NCI-H446 (cell line): ENCODE results near the gene KRTAP21-3.
A peak's percentile ranks its signal among the peaks of the same experiment; 100 is the strongest.
"Not testable (repeated sequence)": the region's sequence is repeated elsewhere in the genome, so short reads cannot be mapped to it uniquely, and the experiment has no call there.

ENCODE experiments used
- DNase-seq, 2 experiments: peaks; one replicate each; lab custom pipeline; 2025; lab: John Stamatoyannopoulos, UW

KRTAP21-3 gene

GRCh38 chr21:30718239-30718909, at the start of gene KRTAP21-3:
KRTAP21-3 (minus strand) TSS chr21:30718777; CDS start chr21:30718759, 18 bp downstream.
- DNase-seq = no peak

GRCh38 chr21:30760776-30761175, 42.2 kb upstream of the KRTAP21-3 start:
- DNase-seq = no peak

- no peak for DNase-seq
Measured at GRCh38 chr21:30758306-30758705, 39.7 kb upstream of the KRTAP21-3 start.

GRCh38 chr21:30755328-30755727, 36.8 kb upstream of the KRTAP21-3 start, which contains the start of gene KRTAP21-1:
KRTAP21-1 (minus strand) TSS chr21:30755428; CDS start chr21:30755378, 50 bp downstream.
- not testable (repeated sequence) for DNase-seq

GRCh38 chr21:30747159-30747558, 28.6 kb upstream of the KRTAP21-3 start, which contains the start of gene KRTAP21-2:
KRTAP21-2 (minus strand) TSS chr21:30747259; CDS start chr21:30747202, 57 bp downstream.
- no peak for DNase-seq

- no peak for DNase-seq
Measured at GRCh38 chr21:30740462-30740861, 21.9 kb upstream of the KRTAP21-3 start.

- DNase-seq = no peak
Measured at GRCh38 chr21:30733026-30733425, 14.4 kb upstream of the KRTAP21-3 start.

- DNase-seq = no peak
Measured at GRCh38 chr21:30726726-30727125, 8.1 kb upstream of the KRTAP21-3 start.

- DNase-seq = no peak
Measured at GRCh38 chr21:30719401-30719800, 824 bp upstream of the KRTAP21-3 start.

- no peak for DNase-seq
Measured at GRCh38 chr21:30717105-30717504, 1.5 kb downstream of the KRTAP21-3 start.

- DNase-seq = no peak
Measured at GRCh38 chr21:30714946-30715345, 3.6 kb downstream of the KRTAP21-3 start.

GRCh38 chr21:30714456-30714855, 4.1 kb downstream of the KRTAP21-3 start:
- DNase-seq = peak in 1 of 2 experiments; percentile 36

GRCh38 chr21:30713766-30714165, 4.8 kb downstream of the KRTAP21-3 start:
- no peak for DNase-seq

GRCh38 chr21:30710499-30710898, 8.1 kb downstream of the KRTAP21-3 start:
- no peak for DNase-seq

GRCh38 chr21:30707409-30707808, 11.2 kb downstream of the KRTAP21-3 start:
- DNase-seq = no peak

- DNase-seq = no peak
Measured at GRCh38 chr21:30695956-30696355, 22.6 kb downstream of the KRTAP21-3 start.

GRCh38 chr21:30689822-30690221, 28.8 kb downstream of the KRTAP21-3 start:
- no peak for DNase-seq

GRCh38 chr21:30684506-30684905, 34.1 kb downstream of the KRTAP21-3 start:
- no peak for DNase-seq

- DNase-seq = no peak
Measured at GRCh38 chr21:30680586-30680985, 38.0 kb downstream of the KRTAP21-3 start.

- DNase-seq = no peak
Measured at GRCh38 chr21:30676737-30677136, 41.8 kb downstream of the KRTAP21-3 start.

- no peak for DNase-seq
Measured at GRCh38 chr21:30674312-30674711, 44.3 kb downstream of the KRTAP21-3 start.

- DNase-seq = no peak
Measured at GRCh38 chr21:30672985-30673650, 45.5 kb downstream of the KRTAP21-3 start.

- no peak for DNase-seq
Measured at GRCh38 chr21:30668776-30669175, 49.8 kb downstream of the KRTAP21-3 start.
